NCI-H345 treated with DMSO at 0.1 percent for 48 hours (cell line): Measurements from ENCODE around the gene SOWAHB.

ENCODE experiments used
- DNase-seq: peaks from one replicate; lab custom pipeline; 2025; ENCODE audit not compliant: unreplicated experiment; lab: John Stamatoyannopoulos, UW

SOWAHB gene

GRCh38 chr4:76854858-76855257 is 43.1 kb downstream of the SOWAHB start:
- no peak for DNase-seq

- DNase-seq, result no peak
Observed at GRCh38 chr4:76851375-76851774, 46.6 kb downstream of the SOWAHB start.

- no peak for DNase-seq
Observed at GRCh38 chr4:76850010-76850441, 47.9 kb downstream of the SOWAHB start.
